ENCODE measurements around the gene PLCB4.

The PLCB4 gene

GRCh38 chr20:9110365-9110764, 41.5 kb downstream of the PLCB4 start:
- H3K27ac Mint-ChIP-seq = no peak overlapping the region
- H3K4me3 Mint-ChIP-seq = no peak overlapping the region
- H3K9me3 Mint-ChIP-seq = no peaks in the 10 kb centered on the region
- H3K4me1 Mint-ChIP-seq = no peaks in the 10 kb centered on the region
- ATAC-seq (no peak), DNase-seq (ENCODE audit: low spot score in 2 of 2) (no peak)
- no peaks in the 10 kb centered on the region for H3K36me3 Mint-ChIP-seq

GRCh38 chr20:9110916-9111432, 42.1 kb downstream of the PLCB4 start:
- no peak for DNase-seq (ENCODE audit: low spot score in 2 of 2)
- Mint-ChIP-seq H3K36me3 (no peaks in the 10 kb centered on the region), H3K9me3 (no peaks in the 10 kb centered on the region), H3K4me3 (no peak overlapping the region), H3K27ac (no peak overlapping the region), H3K4me1 (no peaks in the 10 kb centered on the region)
- no peak for ATAC-seq

GRCh38 chr20:9112541-9113515, 43.9 kb downstream of the PLCB4 start:
- no peak for ATAC-seq
- H3K4me1 Mint-ChIP-seq = no peaks in the 10 kb centered on the region
- no peak for DNase-seq (ENCODE audit: low spot score in 2 of 2)
- H3K36me3 Mint-ChIP-seq = no peaks in the 10 kb centered on the region
- peaks cover 5% of the 10 kb centered on the region for H3K9me3 Mint-ChIP-seq
- H3K4me3 Mint-ChIP-seq = no peak overlapping the region
- H3K27ac Mint-ChIP-seq = no peak overlapping the region

GRCh38 chr20:9114709-9115108, 45.8 kb downstream of the PLCB4 start:
- ATAC-seq (no peak), DNase-seq (ENCODE audit: low spot score in 2 of 2) (no peak)
- Mint-ChIP-seq H3K36me3 (no peaks in the 10 kb centered on the region), H3K4me3 (no peak overlapping the region), H3K27ac (no peak overlapping the region), H3K4me1 (no peaks in the 10 kb centered on the region), H3K9me3 (peaks cover 5% of the 10 kb centered on the region)

GRCh38 chr20:9117548-9117947, 48.7 kb downstream of the PLCB4 start:
- ATAC-seq (no peak), DNase-seq (ENCODE audit: low spot score in 2 of 2) (no peak)
- H3K36me3 Mint-ChIP-seq = no peaks in the 10 kb centered on the region
- no peak overlapping the region for H3K4me3 Mint-ChIP-seq
- H3K27ac Mint-ChIP-seq = no peak overlapping the region
- H3K4me1 Mint-ChIP-seq = no peaks in the 10 kb centered on the region
- H3K9me3 Mint-ChIP-seq = peaks cover 17% of the 10 kb centered on the region

- Mint-ChIP-seq H3K9me3 (peaks cover 17% of the 10 kb centered on the region), H3K4me3 (no peak overlapping the region), H3K27ac (no peak overlapping the region), H3K36me3 (no peaks in the 10 kb centered on the region), H3K4me1 (no peaks in the 10 kb centered on the region)
- ATAC-seq (no peak), DNase-seq (ENCODE audit: low spot score in 2 of 2) (no peak)
Measured at GRCh38 chr20:9119776-9120175, 50.9 kb downstream of the PLCB4 start.

- Mint-ChIP-seq H3K4me3 (no peak overlapping the region), H3K27ac (no peak overlapping the region), H3K9me3 (peaks cover 17% of the 10 kb centered on the region), H3K36me3 (no peaks in the 10 kb centered on the region), H3K4me1 (no peaks in the 10 kb centered on the region)
- ATAC-seq = no peak
- DNase-seq (ENCODE audit: low spot score in 2 of 2) = no peak
Measured at GRCh38 chr20:9121211-9121610, 52.3 kb downstream of the PLCB4 start.

- Mint-ChIP-seq H3K4me3 (no peak overlapping the region), H3K9me3 (peaks cover 14% of the 10 kb centered on the region), H3K36me3 (no peaks in the 10 kb centered on the region), H3K4me1 (no peaks in the 10 kb centered on the region), H3K27ac (no peak overlapping the region)
- DNase-seq (ENCODE audit: low spot score in 2 of 2) (no peak), ATAC-seq (no peak)
Measured at GRCh38 chr20:9122571-9122970, 53.7 kb downstream of the PLCB4 start.

- Mint-ChIP-seq H3K36me3 (no peaks in the 10 kb centered on the region), H3K4me1 (no peaks in the 10 kb centered on the region)
- no peak for ATAC-seq
Measured at GRCh38 chr20:9126527-9126926, 57.6 kb downstream of the PLCB4 start.

GRCh38 chr20:9128568-9128967, 59.7 kb downstream of the PLCB4 start:
- Mint-ChIP-seq H3K27ac (no peak overlapping the region), H3K9me3 (peaks cover 7% of the 10 kb centered on the region), H3K4me1 (no peaks in the 10 kb centered on the region), H3K4me3 (no peak overlapping the region), H3K36me3 (no peaks in the 10 kb centered on the region)
- ATAC-seq (no peak), DNase-seq (ENCODE audit: low spot score in 2 of 2) (no peak)

More at GRCh38 chr20:9126527-9126926, 57.6 kb downstream of the PLCB4 start:
- H3K9me3 Mint-ChIP-seq = peaks cover 7% of the 10 kb centered on the region
- DNase-seq (ENCODE audit: low spot score in 2 of 2) = no peak
- no peak overlapping the region for H3K4me3 Mint-ChIP-seq
- no peak overlapping the region for H3K27ac Mint-ChIP-seq

GRCh38 chr20:9129756-9130155, 60.9 kb downstream of the PLCB4 start:
- DNase-seq (ENCODE audit: low spot score in 2 of 2) = no peak
- H3K27ac Mint-ChIP-seq = no peak overlapping the region
- no peaks in the 10 kb centered on the region for H3K36me3 Mint-ChIP-seq
- H3K4me1 Mint-ChIP-seq = no peaks in the 10 kb centered on the region
- H3K9me3 Mint-ChIP-seq = peaks cover 10% of the 10 kb centered on the region
- ATAC-seq = no peak
- H3K4me3 Mint-ChIP-seq = no peak overlapping the region

- DNase-seq (ENCODE audit: low spot score in 2 of 2) = no peak
- Mint-ChIP-seq H3K4me3 (no peak overlapping the region), H3K4me1 (no peaks in the 10 kb centered on the region), H3K36me3 (no peaks in the 10 kb centered on the region), H3K27ac (no peak overlapping the region), H3K9me3 (peaks cover 10% of the 10 kb centered on the region)
- no peak for ATAC-seq
Measured at GRCh38 chr20:9130521-9130920, 61.6 kb downstream of the PLCB4 start.

- ATAC-seq = no peak
Measured at GRCh38 chr20:9131841-9132240, 63.0 kb downstream of the PLCB4 start.

GRCh38 chr20:9134346-9134745, 65.5 kb downstream of the PLCB4 start:
- no peak for ATAC-seq
- no peak for DNase-seq (ENCODE audit: low spot score in 2 of 2)
- no peaks in the 10 kb centered on the region for H3K36me3 Mint-ChIP-seq
- H3K4me3 Mint-ChIP-seq = no peak overlapping the region
- H3K27ac Mint-ChIP-seq = no peak overlapping the region
- H3K4me1 Mint-ChIP-seq = no peaks in the 10 kb centered on the region
- H3K9me3 Mint-ChIP-seq = peaks cover 6% of the 10 kb centered on the region

More at GRCh38 chr20:9131841-9132240, 63.0 kb downstream of the PLCB4 start:
- no peak overlapping the region for H3K4me3 Mint-ChIP-seq
- H3K4me1 Mint-ChIP-seq = no peaks in the 10 kb centered on the region
- peaks cover 10% of the 10 kb centered on the region for H3K9me3 Mint-ChIP-seq
- no peaks in the 10 kb centered on the region for H3K36me3 Mint-ChIP-seq
- H3K27ac Mint-ChIP-seq = no peak overlapping the region
- DNase-seq (ENCODE audit: low spot score in 2 of 2) = no peak

GRCh38 chr20:9136114-9136513, 67.2 kb downstream of the PLCB4 start:
- no peaks in the 10 kb centered on the region for H3K36me3 Mint-ChIP-seq
- DNase-seq (ENCODE audit: low spot score in 2 of 2) = no peak
- no peak for ATAC-seq

GRCh38 chr20:9137001-9137400, 68.1 kb downstream of the PLCB4 start:
- peaks cover 14% of the 10 kb centered on the region for H3K9me3 Mint-ChIP-seq
- H3K27ac Mint-ChIP-seq = no peak overlapping the region
- no peaks in the 10 kb centered on the region for H3K4me1 Mint-ChIP-seq
- H3K36me3 Mint-ChIP-seq = no peaks in the 10 kb centered on the region
- no peak overlapping the region for H3K4me3 Mint-ChIP-seq
- DNase-seq (ENCODE audit: low spot score in 2 of 2) (no peak), ATAC-seq (no peak)

More at GRCh38 chr20:9136114-9136513, 67.2 kb downstream of the PLCB4 start:
- H3K9me3 Mint-ChIP-seq = peaks cover 11% of the 10 kb centered on the region
- H3K4me3 Mint-ChIP-seq = no peak overlapping the region
- no peaks in the 10 kb centered on the region for H3K4me1 Mint-ChIP-seq
- no peak overlapping the region for H3K27ac Mint-ChIP-seq
